OCI-M2 (cell line): ENCODE results near the gene CDK14.
"Not testable (repeated sequence)": the region's sequence is repeated elsewhere in the genome, so short reads cannot be mapped to it uniquely, and the experiment has no call there.

Experiments used
- DNase-seq: peaks from one replicate; lab custom pipeline; 2025; ENCODE audit not compliant: unreplicated experiment; lab: John Stamatoyannopoulos, UW

Gene CDK14

GRCh38 chr7:90889210-90889609, 293.1 kb downstream of the CDK14 start:
- no peak for DNase-seq

GRCh38 chr7:90889644-90890043, 293.5 kb downstream of the CDK14 start:
- DNase-seq, result no peak

GRCh38 chr7:90891529-90891928, 295.4 kb downstream of the CDK14 start:
- no peak for DNase-seq

GRCh38 chr7:90892213-90892612, 296.1 kb downstream of the CDK14 start:
- DNase-seq, result no peak

GRCh38 chr7:90894122-90894521, 298.0 kb downstream of the CDK14 start:
- DNase-seq, result no peak

- no peak for DNase-seq
Observed at GRCh38 chr7:90896458-90896857, 300.3 kb downstream of the CDK14 start.

GRCh38 chr7:90897961-90898469, 301.9 kb downstream of the CDK14 start:
- no peak for DNase-seq

GRCh38 chr7:90900628-90901356, 304.7 kb downstream of the CDK14 start:
- no peak for DNase-seq

- DNase-seq, result no peak
Observed at GRCh38 chr7:90903841-90904240, 307.7 kb downstream of the CDK14 start.

- DNase-seq, result no peak
Observed at GRCh38 chr7:90910136-90910535, 314.0 kb downstream of the CDK14 start.

GRCh38 chr7:90916319-90916718, 320.2 kb downstream of the CDK14 start:
- no peak for DNase-seq

- DNase-seq, result no peak
Observed at GRCh38 chr7:90917539-90917938, 321.4 kb downstream of the CDK14 start.

GRCh38 chr7:90918303-90918702, 322.2 kb downstream of the CDK14 start:
- no peak for DNase-seq

- no peak for DNase-seq
Observed at GRCh38 chr7:90919816-90920215, 323.7 kb downstream of the CDK14 start.

- no peak for DNase-seq
Observed at GRCh38 chr7:90920336-90920735, 324.2 kb downstream of the CDK14 start.

GRCh38 chr7:90923541-90923997, 327.4 kb downstream of the CDK14 start:
- DNase-seq, result no peak

GRCh38 chr7:90928700-90929424, 332.7 kb downstream of the CDK14 start:
- DNase-seq, result not testable (repeated sequence)

- no peak for DNase-seq
Observed at GRCh38 chr7:90931986-90932916, 336.1 kb downstream of the CDK14 start.

GRCh38 chr7:90933041-90933440, 336.9 kb downstream of the CDK14 start:
- no peak for DNase-seq

GRCh38 chr7:90933984-90934383, 337.9 kb downstream of the CDK14 start:
- no peak for DNase-seq

GRCh38 chr7:90938371-90938770, 342.2 kb downstream of the CDK14 start:
- DNase-seq, result no peak
